SK-N-MC (cell line): ENCODE results near the gene PCYOX1L.

Experiments used
- DNase-seq: peaks from one replicate; pipeline ENCODE4 v3.0.0-alpha.2; 2011; ENCODE audit warnings: low read depth, low spot score
- H3K27ac ChIP-seq: fragments of 200-600 bp; sonication (generic); 2 replicates; pipeline ENCODE4 v1.5.1; 2016; ENCODE audit warnings: mixed run types
- H3K36me3 ChIP-seq: fragments of 200-600 bp; sonication (generic); 2 replicates; pipeline ENCODE4 v1.6.1; 2017; ENCODE audit warnings: antibody characterized with exemption, low read length, mixed read lengths; ENCODE audit not compliant: insufficient read depth
- H3K4me3 ChIP-seq: fragments of 200-600 bp; sonication (generic); 2 replicates; pipeline ENCODE4 v1.5.1; 2016
- H3K9ac ChIP-seq: fragments of 200-600 bp; sonication (generic); 2 replicates; pipeline ENCODE4 v1.8.0; 2017; ENCODE audit warnings: mixed run types, mixed read lengths; ENCODE audit not compliant: insufficient read length
- H3K9me3 ChIP-seq: fragments of 200-600 bp; sonication (generic); 2 replicates; pipeline ENCODE4 v1.6.1; 2017; ENCODE audit warnings: low read depth, mild to moderate bottlenecking, antibody characterized with exemption, low read length, moderate library complexity, mixed read lengths
- EZH2 ChIP-seq: fragments of 200-600 bp; sonication (generic); IDR thresholded peaks from one replicate; pipeline ENCODE4 v1.6.1; 2017; ENCODE audit warnings: antibody characterized with exemption
- FOXP2 ChIP-seq: optimal IDR thresholded peaks from 2 replicates; pipeline ENCODE3; 2011; ENCODE audit warnings: mild to moderate bottlenecking, moderate library complexity; ENCODE audit not compliant: insufficient read depth; ENCODE audit errors: extremely low read length, control extremely low read depth
- POLR2AphosphoS5 ChIP-seq: IDR thresholded peaks from 2 replicates; pipeline ENCODE4 v1.6.1; 2012; ENCODE audit warnings: mild to moderate bottlenecking, low read depth, low read length, borderline replicate concordance

PCYOX1L gene

GRCh38 chr5:149405550-149406202 lies 47.8 kb downstream of the PCYOX1L start:
- H3K9ac ChIP-seq = no peak overlapping the region
- H3K9me3 ChIP-seq = no peaks in the 10 kb centered on the region
- no peak for TF ChIP-seq FOXP2
- no peak for TF ChIP-seq EZH2
- TF ChIP-seq POLR2AphosphoS5 = no peak
- peak overlapping the region; percentile 53 for H3K27ac ChIP-seq
- no peaks in the 10 kb centered on the region for H3K36me3 ChIP-seq
- DNase-seq = no peak
- H3K4me3 ChIP-seq = peak overlapping the region; percentile 83; the same call in 1 of the 2 replicates

GRCh38 chr5:149406203-149406978 lies 48.5 kb downstream of the PCYOX1L start:
- H3K4me3 ChIP-seq = peak overlapping the region; percentile 83
- DNase-seq = peak; percentile 30
- H3K9me3 ChIP-seq = no peaks in the 10 kb centered on the region
- H3K36me3 ChIP-seq = no peaks in the 10 kb centered on the region
- peak overlapping the region; percentile 85 for H3K27ac ChIP-seq
- TF ChIP-seq POLR2AphosphoS5 (no peak), EZH2 (no peak), FOXP2 (no peak)
- H3K9ac ChIP-seq = peak overlapping the region; percentile 80

- Histone ChIP-seq H3K9ac (peak overlapping the region; percentile 80), H3K9me3 (no peaks in the 10 kb centered on the region), H3K4me3 (peak overlapping the region; percentile 83), H3K27ac (peak overlapping the region; percentile 85), H3K36me3 (no peaks in the 10 kb centered on the region)
- TF ChIP-seq FOXP2 (no peak), POLR2AphosphoS5 (no peak), EZH2 (no peak)
- DNase-seq = no peak
Observed at GRCh38 chr5:149406979-149407306, 49.1 kb downstream of the PCYOX1L start.

- TF ChIP-seq POLR2AphosphoS5 = no peak
- no peak for TF ChIP-seq EZH2
- no peak for TF ChIP-seq FOXP2
- DNase-seq = no peak
- H3K9ac ChIP-seq = peak overlapping the region; percentile 80
- H3K36me3 ChIP-seq = no peaks in the 10 kb centered on the region
- H3K9me3 ChIP-seq = no peaks in the 10 kb centered on the region
- H3K27ac ChIP-seq = peak overlapping the region; percentile 85; the same call in 1 of the 2 replicates
- H3K4me3 ChIP-seq = peak overlapping the region; percentile 83
Observed at GRCh38 chr5:149407323-149408251, 49.7 kb downstream of the PCYOX1L start.

- no peak overlapping the region for H3K27ac ChIP-seq
- TF ChIP-seq FOXP2 = no peak
- TF ChIP-seq POLR2AphosphoS5 = no peak
- TF ChIP-seq EZH2 = no peak
- H3K36me3 ChIP-seq = no peaks in the 10 kb centered on the region
- no peak for DNase-seq
- H3K9ac ChIP-seq = no peak overlapping the region
- H3K4me3 ChIP-seq = no peak overlapping the region; the same call in 1 of the 2 replicates
- no peaks in the 10 kb centered on the region for H3K9me3 ChIP-seq
Observed at GRCh38 chr5:149408252-149409099, 50.6 kb downstream of the PCYOX1L start.

- Histone ChIP-seq H3K4me3 (no peak overlapping the region), H3K9ac (no peak overlapping the region), H3K9me3 (no peaks in the 10 kb centered on the region), H3K36me3 (no peaks in the 10 kb centered on the region), H3K27ac (no peak overlapping the region)
- TF ChIP-seq FOXP2 (no peak), POLR2AphosphoS5 (no peak), EZH2 (no peak)
- no peak for DNase-seq
Observed at GRCh38 chr5:149409268-149409948, 51.6 kb downstream of the PCYOX1L start.

GRCh38 chr5:149410071-149410470 lies 52.2 kb downstream of the PCYOX1L start:
- no peak for TF ChIP-seq POLR2AphosphoS5
- TF ChIP-seq EZH2 = no peak
- TF ChIP-seq FOXP2 = no peak
- Histone ChIP-seq H3K4me3 (no peak overlapping the region), H3K9ac (no peak overlapping the region), H3K36me3 (no peaks in the 10 kb centered on the region), H3K27ac (no peak overlapping the region), H3K9me3 (no peaks in the 10 kb centered on the region)
- no peak for DNase-seq
